Omental fat pad (tissue), 4 donors: Measurements from ENCODE around the gene BROX. TPM values are rescaled to one million over a fixed set of nuclear protein-coding genes. Genes with fewer than 3 reads are reported as not detected.

Source experiments
- ATAC-seq: fragments of 150-250 bp; one replicate; pipeline ENCODE4 v1.9.1; 2016; ENCODE audit warnings: mild to moderate bottlenecking, moderate library complexity; ENCODE audit not compliant: low FRiP score
- DNase-seq: peaks from one replicate; pipeline ENCODE4 v3.0.0-alpha.2; 2019; ENCODE audit warnings: low spot score
- total RNA-seq, 4 donors: library from RNA; depleted of rRNA; stranded (reverse); fragments of >200 nt; gene quantifications; one replicate each; pipeline ENCODE4 v1.1.0, GENCODE V29; 2016
- TF ChIP-seq, protein P1 (sequence below), 3 donors: fragments of 450-650 bp; IDR thresholded peaks; one replicate each; pipeline ENCODE4 v1.5.1; 2016 to 2017; ENCODE audit warnings: antibody characterized with exemption in 3 of 3, mild to moderate bottlenecking in 3 of 3, moderate library complexity in 2 of 3

Gene BROX
- total RNA-seq, 4 donors from 2014 or later: 23.9 to 53.3 (median 39.8) TPM

DNA sequence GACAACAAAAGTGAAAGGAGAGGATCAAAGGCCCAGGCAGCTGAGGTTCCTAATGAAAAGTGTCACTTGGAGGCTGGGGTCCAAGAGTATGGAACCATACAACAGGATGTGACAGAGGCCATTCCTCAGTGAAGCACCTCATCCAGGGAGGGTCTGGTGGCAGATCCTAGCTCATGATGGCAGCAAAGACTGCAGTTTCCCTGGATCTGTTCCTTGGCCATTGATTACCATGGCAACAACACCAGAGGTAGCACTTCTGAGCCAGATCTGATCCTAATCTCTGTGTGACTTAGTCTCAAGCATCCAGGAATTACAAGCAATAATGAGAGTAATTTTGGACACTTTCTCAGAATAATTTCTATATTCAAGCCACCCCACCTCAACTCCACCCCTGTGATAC lies 37.6 kb downstream of the BROX start:
- TF ChIP-seq, protein P1, sequence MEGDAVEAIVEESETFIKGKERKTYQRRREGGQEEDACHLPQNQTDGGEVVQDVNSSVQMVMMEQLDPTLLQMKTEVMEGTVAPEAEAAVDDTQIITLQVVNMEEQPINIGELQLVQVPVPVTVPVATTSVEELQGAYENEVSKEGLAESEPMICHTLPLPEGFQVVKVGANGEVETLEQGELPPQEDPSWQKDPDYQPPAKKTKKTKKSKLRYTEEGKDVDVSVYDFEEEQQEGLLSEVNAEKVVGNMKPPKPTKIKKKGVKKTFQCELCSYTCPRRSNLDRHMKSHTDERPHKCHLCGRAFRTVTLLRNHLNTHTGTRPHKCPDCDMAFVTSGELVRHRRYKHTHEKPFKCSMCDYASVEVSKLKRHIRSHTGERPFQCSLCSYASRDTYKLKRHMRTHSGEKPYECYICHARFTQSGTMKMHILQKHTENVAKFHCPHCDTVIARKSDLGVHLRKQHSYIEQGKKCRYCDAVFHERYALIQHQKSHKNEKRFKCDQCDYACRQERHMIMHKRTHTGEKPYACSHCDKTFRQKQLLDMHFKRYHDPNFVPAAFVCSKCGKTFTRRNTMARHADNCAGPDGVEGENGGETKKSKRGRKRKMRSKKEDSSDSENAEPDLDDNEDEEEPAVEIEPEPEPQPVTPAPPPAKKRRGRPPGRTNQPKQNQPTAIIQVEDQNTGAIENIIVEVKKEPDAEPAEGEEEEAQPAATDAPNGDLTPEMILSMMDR (IDR thresholded peaks at IDR 0.05): no peak
- no peak for ATAC-seq
- no peak for DNase-seq

DNA sequence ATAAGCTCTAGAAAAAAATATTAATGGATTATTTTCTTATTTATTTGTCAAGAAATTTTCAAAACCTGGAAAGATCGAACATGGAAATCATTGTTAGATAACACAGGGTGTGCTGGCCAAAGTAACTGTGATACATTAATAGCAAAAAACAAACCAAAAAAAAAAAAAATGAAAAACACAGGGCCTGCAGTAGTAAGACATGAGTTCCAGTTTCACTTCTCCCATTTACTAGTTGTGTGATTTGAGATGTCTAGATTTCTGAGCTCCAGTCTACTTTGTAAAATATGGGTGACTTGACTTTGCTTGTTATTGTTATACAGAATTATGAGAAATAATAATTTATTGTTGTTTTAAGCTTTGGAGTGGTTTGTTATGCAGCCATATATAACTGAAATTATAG lies 38.3 kb downstream of the BROX start:
- ATAC-seq (no peak), DNase-seq (no peak)
- TF ChIP-seq, protein P1 (IDR thresholded peaks at IDR 0.05): no peak

DNA sequence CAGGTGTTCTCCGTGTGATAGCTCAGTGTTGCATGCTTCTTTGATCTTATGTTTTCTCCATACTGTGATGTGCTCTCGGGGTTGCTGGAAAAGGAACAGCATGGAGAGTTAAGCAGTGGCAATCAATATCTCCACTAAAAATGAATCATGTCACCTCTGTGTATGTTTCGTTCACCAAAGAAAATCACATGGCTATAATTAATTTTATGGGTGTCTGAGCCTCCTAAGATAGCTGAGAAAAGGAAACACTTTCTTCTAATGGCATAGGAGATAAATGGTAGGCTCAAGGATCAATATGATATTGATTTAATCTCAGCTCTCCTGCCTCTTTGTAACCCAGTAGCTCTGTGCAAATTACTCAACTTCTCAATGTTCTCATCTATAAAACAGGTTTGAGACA lies 38.9 kb downstream of the BROX start:
- TF ChIP-seq, protein P1 (IDR thresholded peaks at IDR 0.05): no peak
- DNase-seq (no peak), ATAC-seq (no peak)

GRCh38 chr1:222754366-222755139 lies 42.2 kb downstream of the BROX start:
- TF ChIP-seq, protein P1 (IDR thresholded peaks at IDR 0.05): no peak
- ATAC-seq (peak; percentile 88), DNase-seq (no peak)

GRCh38 chr1:222757646-222758268 lies 45.4 kb downstream of the BROX start:
- DNase-seq (no peak), ATAC-seq (no peak)
- TF ChIP-seq, protein P1 (IDR thresholded peaks at IDR 0.05): no peak

- TF ChIP-seq, protein P1 (IDR thresholded peaks at IDR 0.05): no peak
- DNase-seq (no peak), ATAC-seq (no peak)
These were observed 47.2 kb downstream of the BROX start for GRCh38 chr1:222759451-222760035.
